Measurements from ENCODE around the gene INPP5D.
"Not testable (repeated sequence)": the region's sequence is repeated elsewhere in the genome, so short reads cannot be mapped to it uniquely, and the experiment has no call there.

INPP5D gene

GRCh38 chr2:233059797-233060500, at the start of gene INPP5D:
Gene INPP5D (plus strand): TSS chr2:233060342. CDS start chr2:233060479, 137 bp downstream.
- Histone ChIP-seq H3K4me3 (ENCODE audit: low read length) (no peak within 1 kb of the TSS), H3K27me3 (ENCODE audit: control insufficient read depth, insufficient read depth, low read length) (no peaks in the 10 kb centered on the region), H3K9ac (ENCODE audit: low read length) (peak within 1 kb of the TSS; percentile 47), H3K9me3 (ENCODE audit: control insufficient read depth, low read length) (no peaks in the 10 kb centered on the region), H3K36me3 (ENCODE audit: control insufficient read depth, insufficient read depth, low read length) (no peaks in the 10 kb centered on the region), H3K4me1 (ENCODE audit: control insufficient read depth, insufficient read depth, low read length) (peaks cover 39% of the 10 kb centered on the region)

GRCh38 chr2:233010569-233011267, 49.4 kb upstream of the INPP5D start:
- Histone ChIP-seq H3K9ac (ENCODE audit: low read length) (peak overlapping the region; percentile 82), H3K27me3 (ENCODE audit: control insufficient read depth, insufficient read depth, low read length) (no peaks in the 10 kb centered on the region), H3K4me3 (ENCODE audit: low read length) (no peak overlapping the region), H3K4me1 (ENCODE audit: control insufficient read depth, insufficient read depth, low read length) (peaks cover 20% of the 10 kb centered on the region), H3K36me3 (ENCODE audit: control insufficient read depth, insufficient read depth, low read length) (peaks cover 8% of the 10 kb centered on the region), H3K9me3 (ENCODE audit: control insufficient read depth, low read length) (no peaks in the 10 kb centered on the region)

GRCh38 chr2:233011268-233011650, 48.9 kb upstream of the INPP5D start:
- H3K4me3 ChIP-seq (ENCODE audit: low read length), result peak overlapping the region; percentile 75
- no peaks in the 10 kb centered on the region for H3K27me3 ChIP-seq (ENCODE audit: control insufficient read depth, insufficient read depth, low read length)
- H3K4me1 ChIP-seq (ENCODE audit: control insufficient read depth, insufficient read depth, low read length), result peaks cover 20% of the 10 kb centered on the region
- peak overlapping the region; percentile 82 for H3K9ac ChIP-seq (ENCODE audit: low read length)
- H3K36me3 ChIP-seq (ENCODE audit: control insufficient read depth, insufficient read depth, low read length), result peaks cover 8% of the 10 kb centered on the region
- H3K9me3 ChIP-seq (ENCODE audit: control insufficient read depth, low read length), result no peaks in the 10 kb centered on the region

- no peaks in the 10 kb centered on the region for H3K9me3 ChIP-seq (ENCODE audit: control insufficient read depth, low read length)
- H3K4me1 ChIP-seq (ENCODE audit: control insufficient read depth, insufficient read depth, low read length), result peaks cover 20% of the 10 kb centered on the region
- H3K36me3 ChIP-seq (ENCODE audit: control insufficient read depth, insufficient read depth, low read length), result peaks cover 8% of the 10 kb centered on the region
- no peaks in the 10 kb centered on the region for H3K27me3 ChIP-seq (ENCODE audit: control insufficient read depth, insufficient read depth, low read length)
- H3K4me3 ChIP-seq (ENCODE audit: low read length), result peak overlapping the region; percentile 75
- peak overlapping the region; percentile 82 for H3K9ac ChIP-seq (ENCODE audit: low read length)
These were observed 48.4 kb upstream of the INPP5D start for GRCh38 chr2:233011702-233012131.

- H3K27me3 ChIP-seq (ENCODE audit: control insufficient read depth, insufficient read depth, low read length), result no peaks in the 10 kb centered on the region
- peaks cover 20% of the 10 kb centered on the region for H3K4me1 ChIP-seq (ENCODE audit: control insufficient read depth, insufficient read depth, low read length)
- H3K4me3 ChIP-seq (ENCODE audit: low read length), result peak overlapping the region; percentile 75
- H3K9me3 ChIP-seq (ENCODE audit: control insufficient read depth, low read length), result no peaks in the 10 kb centered on the region
- H3K9ac ChIP-seq (ENCODE audit: low read length), result peak overlapping the region; percentile 82
- H3K36me3 ChIP-seq (ENCODE audit: control insufficient read depth, insufficient read depth, low read length), result peaks cover 8% of the 10 kb centered on the region
These were observed 47.7 kb upstream of the INPP5D start for GRCh38 chr2:233012301-233012971.

GRCh38 chr2:233013027-233013461, 47.1 kb upstream of the INPP5D start, which contains the start of gene NGEF:
Gene NGEF (minus strand): TSS chr2:233013256. CDS start chr2:232974890, 38,366 bp downstream.
- peaks cover 22% of the 10 kb centered on the region for H3K4me1 ChIP-seq (ENCODE audit: control insufficient read depth, insufficient read depth, low read length)
- peak within 1 kb of the TSS; percentile 75 for H3K4me3 ChIP-seq (ENCODE audit: low read length)
- H3K9ac ChIP-seq (ENCODE audit: low read length), result peak within 1 kb of the TSS; percentile 82

GRCh38 chr2:233013650-233014049, 46.5 kb upstream of the INPP5D start:
- Histone ChIP-seq H3K27me3 (ENCODE audit: control insufficient read depth, insufficient read depth, low read length) (no peaks in the 10 kb centered on the region), H3K9me3 (ENCODE audit: control insufficient read depth, low read length) (no peaks in the 10 kb centered on the region), H3K9ac (ENCODE audit: low read length) (no peak overlapping the region), H3K4me3 (ENCODE audit: low read length) (no peak overlapping the region), H3K36me3 (ENCODE audit: control insufficient read depth, insufficient read depth, low read length) (peaks cover 8% of the 10 kb centered on the region), H3K4me1 (ENCODE audit: control insufficient read depth, insufficient read depth, low read length) (peaks cover 26% of the 10 kb centered on the region)

More at GRCh38 chr2:233013027-233013461, 47.1 kb upstream of the INPP5D start, which contains the start of gene NGEF:
- Histone ChIP-seq H3K27me3 (ENCODE audit: control insufficient read depth, insufficient read depth, low read length) (no peaks in the 10 kb centered on the region), H3K36me3 (ENCODE audit: control insufficient read depth, insufficient read depth, low read length) (peaks cover 8% of the 10 kb centered on the region), H3K9me3 (ENCODE audit: control insufficient read depth, low read length) (no peaks in the 10 kb centered on the region)

- no peak overlapping the region for H3K9ac ChIP-seq (ENCODE audit: low read length)
- no peak overlapping the region for H3K4me3 ChIP-seq (ENCODE audit: low read length)
- H3K9me3 ChIP-seq (ENCODE audit: control insufficient read depth, low read length), result no peaks in the 10 kb centered on the region
- H3K4me1 ChIP-seq (ENCODE audit: control insufficient read depth, insufficient read depth, low read length), result peaks cover 24% of the 10 kb centered on the region
- no peaks in the 10 kb centered on the region for H3K27me3 ChIP-seq (ENCODE audit: control insufficient read depth, insufficient read depth, low read length)
- peaks cover under 1% of the 10 kb centered on the region for H3K36me3 ChIP-seq (ENCODE audit: control insufficient read depth, insufficient read depth, low read length)
These were observed 45.0 kb upstream of the INPP5D start for GRCh38 chr2:233015019-233015645.

GRCh38 chr2:233017947-233018346, 42.2 kb upstream of the INPP5D start:
- Histone ChIP-seq H3K9me3 (ENCODE audit: control insufficient read depth, low read length) (no peaks in the 10 kb centered on the region), H3K4me3 (ENCODE audit: low read length) (no peak overlapping the region), H3K9ac (ENCODE audit: low read length) (no peak overlapping the region), H3K27me3 (ENCODE audit: control insufficient read depth, insufficient read depth, low read length) (no peaks in the 10 kb centered on the region), H3K36me3 (ENCODE audit: control insufficient read depth, insufficient read depth, low read length) (no peaks in the 10 kb centered on the region), H3K4me1 (ENCODE audit: control insufficient read depth, insufficient read depth, low read length) (peaks cover 31% of the 10 kb centered on the region)

- H3K9me3 ChIP-seq (ENCODE audit: control insufficient read depth, low read length); H3K27me3 ChIP-seq (ENCODE audit: control insufficient read depth, insufficient read depth, low read length); H3K9ac ChIP-seq (ENCODE audit: low read length); H3K4me3 ChIP-seq (ENCODE audit: low read length); H3K36me3 ChIP-seq (ENCODE audit: control insufficient read depth, insufficient read depth, low read length): not testable (repeated sequence)
- H3K4me1 ChIP-seq (ENCODE audit: control insufficient read depth, insufficient read depth, low read length), result peaks cover 27% of the 10 kb centered on the region
These were observed 40.5 kb upstream of the INPP5D start for GRCh38 chr2:233019610-233020009.

GRCh38 chr2:233020454-233020853, 39.7 kb upstream of the INPP5D start:
- no peaks in the 10 kb centered on the region for H3K36me3 ChIP-seq (ENCODE audit: control insufficient read depth, insufficient read depth, low read length)
- no peak overlapping the region for H3K9ac ChIP-seq (ENCODE audit: low read length)
- H3K27me3 ChIP-seq (ENCODE audit: control insufficient read depth, insufficient read depth, low read length), result no peaks in the 10 kb centered on the region
- H3K4me1 ChIP-seq (ENCODE audit: control insufficient read depth, insufficient read depth, low read length), result peaks cover 27% of the 10 kb centered on the region
- H3K4me3 ChIP-seq (ENCODE audit: low read length), result no peak overlapping the region
- H3K9me3 ChIP-seq (ENCODE audit: control insufficient read depth, low read length), result no peaks in the 10 kb centered on the region
